ENCODE results near the gene ELK3.
"Not testable (repeated sequence)": the region's sequence is repeated elsewhere in the genome, so short reads cannot be mapped to it uniquely, and the experiment has no call there.

The ELK3 gene

DNA sequence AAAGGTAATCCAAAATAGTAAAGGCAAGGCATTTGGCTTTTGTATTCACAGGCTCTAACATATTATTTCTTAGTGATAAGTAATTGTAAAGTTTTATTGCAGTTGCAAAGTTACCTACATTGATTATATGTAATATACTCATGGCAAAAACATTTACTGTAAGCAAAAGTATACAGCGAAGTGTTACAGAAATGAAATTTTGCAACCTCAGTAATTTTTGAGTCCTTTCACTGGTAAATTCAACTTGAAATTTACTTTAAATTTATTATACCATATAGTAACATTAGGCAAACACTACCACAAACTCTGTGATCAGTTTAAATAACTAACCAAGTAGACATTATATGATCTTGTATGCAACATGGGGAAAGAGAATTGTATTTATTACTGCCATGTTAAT lies 117.0 kb downstream of the ELK3 start:
- DNase-seq: no peak

DNA sequence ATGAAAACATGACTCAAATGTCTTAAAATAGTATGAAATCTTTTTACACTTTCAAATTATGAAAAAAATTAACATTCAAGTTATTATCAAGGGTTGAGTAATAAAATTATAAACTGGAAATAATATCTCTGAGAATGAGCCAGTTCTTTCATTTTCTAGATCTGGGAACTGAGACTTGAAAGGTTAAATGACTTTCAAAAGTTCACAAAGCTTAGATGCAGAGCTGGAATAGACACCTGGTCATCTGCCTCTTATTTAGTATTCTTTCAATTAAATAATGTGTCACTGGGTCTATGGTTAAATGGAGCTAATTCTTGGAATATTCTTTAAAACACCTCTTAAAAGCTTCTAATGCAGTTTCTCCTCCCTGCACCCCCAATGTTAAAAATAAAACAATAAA lies 119.4 kb downstream of the ELK3 start:
- DNase-seq: no peak

DNA sequence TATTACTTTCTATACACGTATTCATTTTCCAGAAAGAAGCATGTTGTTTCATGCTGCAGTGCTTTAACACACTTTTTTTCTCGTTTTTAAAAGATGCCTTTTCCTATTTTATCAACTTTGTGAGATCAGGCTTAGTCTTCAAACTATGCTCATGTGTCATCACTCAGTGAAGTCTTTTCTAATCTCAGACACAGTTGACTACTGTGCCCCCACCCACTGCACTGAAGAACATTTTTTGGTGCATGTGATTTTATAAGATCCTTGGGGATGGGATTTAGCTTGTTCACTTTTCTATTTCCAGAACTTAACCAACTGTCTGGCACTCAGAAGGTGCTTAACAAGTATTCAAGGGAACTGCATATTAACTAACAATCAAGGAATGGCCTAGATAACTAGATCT lies 120.5 kb downstream of the ELK3 start:
- no peak for DNase-seq

DNA sequence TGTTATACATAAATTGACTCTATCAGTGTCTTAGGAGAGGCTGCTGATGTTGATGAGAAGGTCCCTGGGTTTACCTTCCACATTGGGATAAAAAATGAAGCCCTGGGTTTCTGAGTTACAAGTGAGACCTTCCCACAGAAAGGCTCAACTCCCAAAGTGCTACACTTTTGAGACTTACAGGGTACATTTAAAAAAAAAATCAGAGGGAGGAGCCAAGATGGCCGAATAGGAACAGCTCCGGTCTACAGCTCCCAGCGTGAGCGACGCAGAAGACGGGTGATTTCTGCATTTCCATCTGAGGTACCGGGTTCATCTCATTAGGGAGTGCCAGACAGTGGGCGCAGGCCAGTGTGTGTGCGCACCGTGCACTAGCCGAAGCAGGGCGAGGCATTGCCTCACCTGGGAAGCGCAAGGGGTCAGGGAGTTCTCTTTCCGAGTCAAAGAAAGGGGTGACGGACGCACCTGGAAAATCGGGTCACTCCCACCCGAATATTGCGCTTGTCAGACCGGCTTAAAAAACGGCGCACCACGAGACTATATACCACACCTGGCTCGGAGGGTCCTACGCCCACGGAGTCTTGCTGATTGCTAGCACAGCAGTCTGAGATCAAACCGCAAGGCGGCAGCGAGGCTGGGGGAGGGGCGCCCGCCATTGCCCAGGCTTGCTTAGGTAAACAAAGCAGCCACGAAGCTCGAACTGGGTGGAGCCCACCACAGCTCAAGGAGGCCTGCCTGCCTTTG lies 121.7 kb downstream of the ELK3 start:
- DNase-seq: not testable (repeated sequence)

DNA sequence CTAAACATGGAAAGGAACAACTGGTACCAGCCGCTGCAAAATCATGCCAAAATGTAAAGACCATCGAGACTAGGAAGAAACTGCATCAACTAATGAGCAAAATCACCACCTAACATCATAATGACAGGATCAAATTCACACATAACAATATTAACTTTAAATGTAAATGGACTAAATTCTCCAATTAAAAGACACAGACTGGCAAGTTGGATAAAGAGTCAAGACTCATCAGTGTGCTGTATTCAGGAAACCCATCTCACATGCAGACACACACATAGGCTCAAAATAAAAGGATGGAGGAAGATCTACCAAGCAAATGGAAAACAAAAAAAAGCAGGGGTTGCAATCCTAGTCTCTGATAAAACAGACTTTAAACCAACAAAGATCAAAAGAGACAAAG lies 123.6 kb downstream of the ELK3 start:
- not testable (repeated sequence) for DNase-seq

Data from NCI-H446 (cell line).